ENCODE measurements around the gene HSPA4L. TPM values are rescaled to one million over a fixed set of nuclear protein-coding genes. Genes with fewer than 3 reads are reported as not detected.

HSPA4L gene
- total RNA-seq, 4 donors from 2014 or later, result 2.0 to 2.6 (median 2.4) TPM

- TF ChIP-seq CTCF (IDR thresholded peaks at IDR 0.05), result no peak
- TF ChIP-seq POLR2A (IDR thresholded peaks at IDR 0.05), result no peak
- Histone ChIP-seq H3K27me3 (no peaks in the 10 kb centered on the region), H3K27ac (no peak overlapping the region), H3K4me3 (no peak overlapping the region), H3K36me3 (no peaks in the 10 kb centered on the region), H3K4me1 (no peaks in the 10 kb centered on the region), H3K9me3 (no peaks in the 10 kb centered on the region)
- DNase-seq, result no peak
Measured at GRCh38 chr4:127888559-127888958, 106.4 kb downstream of the HSPA4L start.

GRCh38 chr4:127889903-127890302 lies 107.8 kb downstream of the HSPA4L start:
- no peak for DNase-seq
- H3K9me3 ChIP-seq, result no peaks in the 10 kb centered on the region
- TF ChIP-seq POLR2A (IDR thresholded peaks at IDR 0.05), result no peak
- H3K4me1 ChIP-seq, result no peaks in the 10 kb centered on the region
- no peak overlapping the region for H3K4me3 ChIP-seq
- no peaks in the 10 kb centered on the region for H3K27me3 ChIP-seq
- no peaks in the 10 kb centered on the region for H3K36me3 ChIP-seq
- H3K27ac ChIP-seq, result no peak overlapping the region

Other genes starting within 250 kb of the HSPA4L start
- gene INTU, start 149.4 kb upstream of the HSPA4L start, total RNA-seq, result 10 to 100 TPM in 1 of 4 donors, 1 to 10 TPM in 3; 1.6 to 14.9 (median 2.3) TPM
- not detected for gene SLC25A31, start 51.9 kb upstream of the HSPA4L start, total RNA-seq
- 1 to 10 TPM; 1.7 to 8.3 (median 3.7) TPM for gene PLK4, start 98.6 kb downstream of the HSPA4L start, total RNA-seq
- 10 to 100 TPM; 29.9 to 40.8 (median 35.1) TPM for gene MFSD8, start 182.9 kb downstream of the HSPA4L start, total RNA-seq
- 10 to 100 TPM; 20.5 to 25.6 (median 23.1) TPM for gene ABHD18, start 183.1 kb downstream of the HSPA4L start, total RNA-seq

All from Peyer's patch (tissue), 4 donors.